ENCODE results near the gene WEE2. TPM values are rescaled to one million over a fixed set of nuclear protein-coding genes. Genes with fewer than 3 reads are reported as not detected.

WEE2 gene
- total and polyA plus RNA-seq, 2 of the 13 experiments (the other 11 are each of a cell fraction or from before 2014, with no cell fraction given), result not detected

DNA sequence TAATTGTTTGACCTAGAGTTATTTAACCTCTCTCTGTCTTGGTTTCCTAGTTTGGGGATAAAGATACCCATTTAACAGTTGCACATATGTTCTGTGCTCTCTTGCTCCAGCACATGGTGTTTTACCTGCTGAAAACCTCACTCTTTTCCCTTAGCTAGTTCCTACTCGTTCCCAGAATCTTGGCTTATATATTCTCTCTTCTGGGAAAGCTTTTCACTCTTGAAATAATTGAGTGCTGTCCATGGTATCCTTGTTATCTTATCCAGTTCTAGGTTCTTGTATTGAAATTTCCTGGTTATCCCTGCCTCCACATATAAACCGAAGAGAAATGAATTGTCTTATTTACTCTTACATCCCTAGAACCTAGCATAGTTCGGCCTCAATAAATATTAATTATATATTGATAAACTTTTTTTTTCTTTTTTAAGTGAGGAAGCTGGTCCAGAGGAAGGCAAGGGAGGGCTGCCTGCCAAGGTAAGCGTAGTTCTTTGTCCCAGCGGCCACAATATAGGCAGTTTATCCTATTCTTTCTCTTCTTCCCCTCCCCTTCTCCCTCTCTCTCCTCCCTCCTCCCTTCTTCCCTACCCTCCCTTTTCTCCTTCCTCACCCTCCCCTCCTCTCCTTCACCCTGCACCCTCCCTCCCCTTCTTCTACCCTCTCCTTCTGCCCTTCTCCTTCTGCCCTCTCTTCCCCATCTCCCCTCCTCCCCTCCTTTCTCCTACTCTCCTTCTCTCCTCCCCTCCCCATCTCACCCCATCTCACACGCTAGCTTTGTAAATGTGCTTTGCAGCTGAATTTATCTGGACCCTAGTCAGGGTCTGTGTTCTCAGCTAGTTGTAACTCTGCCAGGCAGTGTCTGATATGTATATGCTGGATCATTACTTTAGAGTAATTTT lies 7.9 kb downstream of the WEE2 start:
- Histone ChIP-seq H3K9me3 (ENCODE audit: low read length) (no peaks in the 10 kb centered on the region), H3K27me3 (ENCODE audit: control insufficient read depth in 1 of 2, insufficient read depth in 2 of 2, low read length in 2 of 2) (no peaks in the 10 kb centered on the region; a peak in 1 of 5 replicates), H3K79me2 (ENCODE audit: insufficient read depth, low read length) (no peaks in the 10 kb centered on the region), H3K27ac (ENCODE audit: extremely low read length, insufficient read depth, low read length) (no peak overlapping the region), H2AFZ (ENCODE audit: low read length) (no peak overlapping the region), H3K36me3 (replicated peaks in 1 of 2; ENCODE audit: control insufficient read depth in 1 of 2, insufficient read depth in 2 of 2, low read length in 2 of 2) (no peaks in the 10 kb centered on the region), H3K9ac (ENCODE audit: insufficient read depth, low read depth, low read length) (no peak overlapping the region), H4K20me1 (ENCODE audit: insufficient read depth, low read length) (no peaks in the 10 kb centered on the region), H3K4me2 (ENCODE audit: low read depth, low read length) (no peak overlapping the region), H3K4me3 (replicated peaks in 1 of 3; ENCODE audit: insufficient read depth in 1 of 3, low read depth in 2 of 3, low read length in 3 of 3) (no peak overlapping the region), H3K4me1 (ENCODE audit: insufficient read depth, low read length) (peaks cover 14% of the 10 kb centered on the region)
- CTCF ChIA-PET (ENCODE audit: low intra/inter-chr PET ratio, low total read pairs), result no interaction called here
- ATAC-seq (no peak), DNase-seq (ENCODE audit: low spot score) (no peak), FAIRE-seq (no peak)
- in situ Hi-C loops (cut with HindIII; ENCODE audit: extremely low pct_ligation_motif_present, low pct_unique_long_range_greater_than_20kb) (no loop called here), intact Hi-C loops (cut with micrococcal nuclease; ENCODE audit: unreplicated experiment) (no loop called here)
- TF ChIP-seq ZNF510 (CRISPR knock-in tag; IDR thresholded peaks at IDR 0.05; ENCODE audit: low read depth) (no peak), PCBP2 (optimal IDR thresholded peaks at IDR 0.05; ENCODE audit: low read depth, low read length, poor library complexity, severe bottlenecking) (peak; percentile 49), HNRNPK (IDR thresholded peaks at IDR 0.05; ENCODE audit: low read depth, low read length, poor library complexity, severe bottlenecking) (peak; percentile 92), NCOA1 (CRISPR knock-in tag; IDR thresholded peaks at IDR 0.05) (no peak), MIER2 (CRISPR knock-in tag; IDR thresholded peaks at IDR 0.05) (0 out of 2 replicates have a peak, but pooled peaks have one; percentile 26)
- TF ChIP-seq, protein P1, sequence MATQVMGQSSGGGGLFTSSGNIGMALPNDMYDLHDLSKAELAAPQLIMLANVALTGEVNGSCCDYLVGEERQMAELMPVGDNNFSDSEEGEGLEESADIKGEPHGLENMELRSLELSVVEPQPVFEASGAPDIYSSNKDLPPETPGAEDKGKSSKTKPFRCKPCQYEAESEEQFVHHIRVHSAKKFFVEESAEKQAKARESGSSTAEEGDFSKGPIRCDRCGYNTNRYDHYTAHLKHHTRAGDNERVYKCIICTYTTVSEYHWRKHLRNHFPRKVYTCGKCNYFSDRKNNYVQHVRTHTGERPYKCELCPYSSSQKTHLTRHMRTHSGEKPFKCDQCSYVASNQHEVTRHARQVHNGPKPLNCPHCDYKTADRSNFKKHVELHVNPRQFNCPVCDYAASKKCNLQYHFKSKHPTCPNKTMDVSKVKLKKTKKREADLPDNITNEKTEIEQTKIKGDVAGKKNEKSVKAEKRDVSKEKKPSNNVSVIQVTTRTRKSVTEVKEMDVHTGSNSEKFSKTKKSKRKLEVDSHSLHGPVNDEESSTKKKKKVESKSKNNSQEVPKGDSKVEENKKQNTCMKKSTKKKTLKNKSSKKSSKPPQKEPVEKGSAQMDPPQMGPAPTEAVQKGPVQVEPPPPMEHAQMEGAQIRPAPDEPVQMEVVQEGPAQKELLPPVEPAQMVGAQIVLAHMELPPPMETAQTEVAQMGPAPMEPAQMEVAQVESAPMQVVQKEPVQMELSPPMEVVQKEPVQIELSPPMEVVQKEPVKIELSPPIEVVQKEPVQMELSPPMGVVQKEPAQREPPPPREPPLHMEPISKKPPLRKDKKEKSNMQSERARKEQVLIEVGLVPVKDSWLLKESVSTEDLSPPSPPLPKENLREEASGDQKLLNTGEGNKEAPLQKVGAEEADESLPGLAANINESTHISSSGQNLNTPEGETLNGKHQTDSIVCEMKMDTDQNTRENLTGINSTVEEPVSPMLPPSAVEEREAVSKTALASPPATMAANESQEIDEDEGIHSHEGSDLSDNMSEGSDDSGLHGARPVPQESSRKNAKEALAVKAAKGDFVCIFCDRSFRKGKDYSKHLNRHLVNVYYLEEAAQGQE (IDR thresholded peaks at IDR 0.05; ENCODE audit: borderline replicate concordance in 1 of 2, low read depth in 1 of 2, low read length in 2 of 2), result peak in 1 of 2 experiments; percentile 88; a peak in 3 of 4 replicates
- 43% methylated on average over 6 of the region's 6 CpGs for WGBS (ENCODE audit: low lambda C conversion rate)
- BruUV-seq (replicated peaks), result no TSS peak
- POLR2A ChIA-PET, result interaction anchor here (0.9 to 1.6 kb wide), 2 partner anchors 20 to 22 kb away, joined by 3 read pairs; partner anchors contain the start of gene SSBP1
